Measurements from ENCODE around the gene RNF214. TPM values are rescaled to one million over a fixed set of nuclear protein-coding genes. Genes with fewer than 3 reads are reported as not detected.

RNF214 gene
- total and polyA plus RNA-seq, 7 donors: 6.2 to 23.8 (median 11.1) TPM

DNA sequence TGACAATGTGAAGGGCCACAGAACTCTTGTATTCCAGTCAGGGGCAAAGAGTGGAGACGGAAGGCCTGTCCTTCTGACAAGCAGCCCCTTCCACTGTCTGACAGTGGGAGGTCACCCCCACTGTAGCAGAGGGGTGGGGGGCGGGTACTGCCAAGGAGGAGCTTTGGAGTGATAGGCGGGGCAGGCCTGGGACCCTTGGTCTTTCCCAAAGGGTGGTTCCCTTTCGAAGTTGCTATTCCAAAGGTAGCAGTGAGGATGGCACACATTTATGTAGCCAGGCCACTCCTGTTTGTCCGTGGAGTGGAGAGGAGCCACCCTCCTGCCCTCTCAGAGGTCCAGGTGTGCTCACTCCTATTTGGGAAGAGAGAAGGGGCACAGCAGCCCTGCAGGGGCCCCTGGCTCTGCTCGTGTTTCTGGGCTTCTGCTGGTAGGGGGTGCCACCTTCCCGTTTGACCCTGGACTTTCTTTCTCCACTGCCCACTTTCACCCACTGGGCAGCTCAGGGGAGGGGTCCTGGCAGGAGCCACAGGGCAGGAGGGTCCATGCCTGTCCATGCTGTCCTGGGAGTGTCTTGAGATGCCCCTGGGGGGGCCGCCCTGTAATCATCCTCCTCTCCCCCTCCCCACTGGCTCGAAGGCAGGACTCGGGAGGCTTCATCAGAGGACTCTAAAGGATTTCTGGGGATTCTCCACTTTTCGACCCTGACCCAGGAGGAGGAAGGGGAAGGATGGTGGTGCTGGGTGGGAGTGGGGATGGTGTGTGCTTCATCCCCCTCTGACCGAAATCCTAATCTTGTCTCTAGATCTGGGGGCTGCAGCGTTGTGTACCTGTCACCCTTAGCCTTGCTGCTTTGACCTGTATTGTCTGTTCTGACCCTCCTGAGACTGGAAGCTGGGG, 32.3 kb upstream of the RNF214 start:
- intact Hi-C loops (cut with DNase I): loop anchor here (5.0 kb wide), 1 partner anchor 53 kb away; no protein-coding TSS in a partner anchor
- Histone ChIP-seq H3K36me3 (peaks cover 30 to 57% (median 39%) of the 10 kb centered on the region in 4 donors), H3K9me3 (no peaks in the 10 kb centered on the region), H3K4me3 (peak overlapping the region; percentile 59 to 90 (median 86)), H3K4me1 (peaks cover 0 to 49% (median 44%) of the 10 kb centered on the region in 4 donors), H3K27me3 (no peaks in the 10 kb centered on the region), H3K27ac (peak overlapping the region; percentile 90 to 99 (median 96))
- DNase-seq: no peak
- TF ChIP-seq EP300 (IDR thresholded peaks at IDR 0.05) (no peak), POLR2A (IDR thresholded peaks at IDR 0.05) (peak in 1 of 2 donors; percentile 33), POLR2AphosphoS5 (IDR thresholded peaks at IDR 0.05) (peak; percentile 32 to 61 (median 59))
- TF ChIP-seq, protein P1, sequence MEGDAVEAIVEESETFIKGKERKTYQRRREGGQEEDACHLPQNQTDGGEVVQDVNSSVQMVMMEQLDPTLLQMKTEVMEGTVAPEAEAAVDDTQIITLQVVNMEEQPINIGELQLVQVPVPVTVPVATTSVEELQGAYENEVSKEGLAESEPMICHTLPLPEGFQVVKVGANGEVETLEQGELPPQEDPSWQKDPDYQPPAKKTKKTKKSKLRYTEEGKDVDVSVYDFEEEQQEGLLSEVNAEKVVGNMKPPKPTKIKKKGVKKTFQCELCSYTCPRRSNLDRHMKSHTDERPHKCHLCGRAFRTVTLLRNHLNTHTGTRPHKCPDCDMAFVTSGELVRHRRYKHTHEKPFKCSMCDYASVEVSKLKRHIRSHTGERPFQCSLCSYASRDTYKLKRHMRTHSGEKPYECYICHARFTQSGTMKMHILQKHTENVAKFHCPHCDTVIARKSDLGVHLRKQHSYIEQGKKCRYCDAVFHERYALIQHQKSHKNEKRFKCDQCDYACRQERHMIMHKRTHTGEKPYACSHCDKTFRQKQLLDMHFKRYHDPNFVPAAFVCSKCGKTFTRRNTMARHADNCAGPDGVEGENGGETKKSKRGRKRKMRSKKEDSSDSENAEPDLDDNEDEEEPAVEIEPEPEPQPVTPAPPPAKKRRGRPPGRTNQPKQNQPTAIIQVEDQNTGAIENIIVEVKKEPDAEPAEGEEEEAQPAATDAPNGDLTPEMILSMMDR (IDR thresholded peaks at IDR 0.05): no peak
- WGBS, 2 donors: 65 to 67% methylated on average over 13 of the region's 13 CpGs

GRCh38 chr11:117200813-117201657, 31.4 kb upstream of the RNF214 start:
- Histone ChIP-seq H3K27ac (peak overlapping the region; percentile 90 to 99 (median 96)), H3K27me3 (no peaks in the 10 kb centered on the region), H3K9me3 (no peaks in the 10 kb centered on the region), H3K4me3 (peak overlapping the region; percentile 59 to 90 (median 86)), H3K4me1 (peaks cover 0 to 55% (median 50%) of the 10 kb centered on the region in 4 donors), H3K36me3 (peaks cover 34 to 55% (median 43%) of the 10 kb centered on the region in 4 donors)
- 83 to 85% methylated on average over 12 of the region's 12 CpGs for WGBS, 2 donors
- DNase-seq: no peak
- TF ChIP-seq, protein P1 (IDR thresholded peaks at IDR 0.05): peak in 1 of 4 experiments; percentile 30
- TF ChIP-seq EP300 (IDR thresholded peaks at IDR 0.05): no peak
- peak in 1 of 2 donors; percentile 25 for TF ChIP-seq POLR2A (IDR thresholded peaks at IDR 0.05)
- peak; percentile 46 to 76 (median 59) for TF ChIP-seq POLR2AphosphoS5 (IDR thresholded peaks at IDR 0.05)
- intact Hi-C loops (cut with DNase I): no loop called here

- Histone ChIP-seq H3K4me1 (peaks cover 0 to 57% (median 50%) of the 10 kb centered on the region in 4 donors), H3K27ac (peak overlapping the region; percentile 90 to 99 (median 96)), H3K9me3 (no peaks in the 10 kb centered on the region), H3K27me3 (no peaks in the 10 kb centered on the region), H3K36me3 (peaks cover 34 to 53% (median 43%) of the 10 kb centered on the region in 4 donors), H3K4me3 (peak overlapping the region; percentile 59 to 90 (median 86))
- 66% methylated on average over 14 of the region's 14 CpGs for WGBS, 2 donors
- TF ChIP-seq POLR2AphosphoS5 (IDR thresholded peaks at IDR 0.05): peak in 2 of 4 donors; percentile 14 to 49
- no peak for TF ChIP-seq POLR2A (IDR thresholded peaks at IDR 0.05)
- no peak for DNase-seq
- intact Hi-C loops (cut with DNase I): no loop called here
These were observed 30.7 kb upstream of the RNF214 start for GRCh38 chr11:117201658-117202305.

DNA sequence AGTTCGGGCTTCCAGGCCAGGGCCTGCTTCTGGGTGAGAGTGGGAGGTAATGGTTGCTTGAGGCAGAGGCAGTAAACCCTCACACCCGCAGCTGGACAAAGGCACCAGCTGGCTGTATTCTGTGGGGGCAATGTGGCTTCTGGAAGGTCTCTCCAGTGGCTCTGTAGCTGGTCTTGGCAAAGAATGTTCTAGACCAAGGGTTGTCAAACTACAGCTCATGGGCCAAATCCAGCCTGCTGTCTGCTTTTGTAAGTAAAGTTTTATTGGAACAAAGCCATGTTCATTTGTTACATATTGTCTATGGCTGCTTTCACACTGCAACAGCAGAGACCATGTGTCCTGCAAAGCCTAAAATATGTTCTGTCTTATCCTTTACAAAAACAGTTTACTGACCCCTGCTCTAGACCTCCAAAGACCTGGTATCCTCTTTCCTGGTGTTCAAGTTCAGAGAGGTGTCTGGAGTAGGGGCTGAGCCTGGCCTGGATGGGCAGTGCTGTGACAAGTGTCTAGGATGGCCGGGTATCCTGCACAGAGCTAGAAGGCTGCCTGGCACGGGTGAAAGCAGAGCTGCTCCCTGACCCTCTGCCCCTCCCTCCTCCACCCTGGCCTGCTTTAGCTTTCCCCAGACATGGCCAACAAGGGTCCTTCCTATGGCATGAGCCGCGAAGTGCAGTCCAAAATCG, 29.9 kb upstream of the RNF214 start:
- peak overlapping the region; percentile 90 to 99 (median 96) for H3K27ac ChIP-seq
- TF ChIP-seq POLR2A (IDR thresholded peaks at IDR 0.05): no peak
- peak in 1 of 4 donors; percentile 1 for TF ChIP-seq POLR2AphosphoS5 (IDR thresholded peaks at IDR 0.05)
- TF ChIP-seq, protein P1 (IDR thresholded peaks at IDR 0.05): no peak
- TF ChIP-seq EP300 (IDR thresholded peaks at IDR 0.05): peak in 1 of 4 donors; percentile 4
- peaks cover 34 to 53% (median 43%) of the 10 kb centered on the region in 4 donors for H3K36me3 ChIP-seq
- intact Hi-C loops (cut with DNase I): no loop called here
- 83 to 86% methylated on average over 7 of the region's 7 CpGs for WGBS, 2 donors
- H3K27me3 ChIP-seq: no peaks in the 10 kb centered on the region
- H3K9me3 ChIP-seq: no peaks in the 10 kb centered on the region
- H3K4me3 ChIP-seq: peak overlapping the region; percentile 59 to 90 (median 86)
- no peak for DNase-seq
- H3K4me1 ChIP-seq: peaks cover 0 to 50% (median 43%) of the 10 kb centered on the region in 4 donors
